Measurements from ENCODE around the gene HHATL. TPM values are rescaled to one million over a fixed set of nuclear protein-coding genes. Genes with fewer than 3 reads are reported as not detected.

Gene HHATL
- total RNA-seq, 1 experiment from 2014 or later, result 0.92 TPM

DNA sequence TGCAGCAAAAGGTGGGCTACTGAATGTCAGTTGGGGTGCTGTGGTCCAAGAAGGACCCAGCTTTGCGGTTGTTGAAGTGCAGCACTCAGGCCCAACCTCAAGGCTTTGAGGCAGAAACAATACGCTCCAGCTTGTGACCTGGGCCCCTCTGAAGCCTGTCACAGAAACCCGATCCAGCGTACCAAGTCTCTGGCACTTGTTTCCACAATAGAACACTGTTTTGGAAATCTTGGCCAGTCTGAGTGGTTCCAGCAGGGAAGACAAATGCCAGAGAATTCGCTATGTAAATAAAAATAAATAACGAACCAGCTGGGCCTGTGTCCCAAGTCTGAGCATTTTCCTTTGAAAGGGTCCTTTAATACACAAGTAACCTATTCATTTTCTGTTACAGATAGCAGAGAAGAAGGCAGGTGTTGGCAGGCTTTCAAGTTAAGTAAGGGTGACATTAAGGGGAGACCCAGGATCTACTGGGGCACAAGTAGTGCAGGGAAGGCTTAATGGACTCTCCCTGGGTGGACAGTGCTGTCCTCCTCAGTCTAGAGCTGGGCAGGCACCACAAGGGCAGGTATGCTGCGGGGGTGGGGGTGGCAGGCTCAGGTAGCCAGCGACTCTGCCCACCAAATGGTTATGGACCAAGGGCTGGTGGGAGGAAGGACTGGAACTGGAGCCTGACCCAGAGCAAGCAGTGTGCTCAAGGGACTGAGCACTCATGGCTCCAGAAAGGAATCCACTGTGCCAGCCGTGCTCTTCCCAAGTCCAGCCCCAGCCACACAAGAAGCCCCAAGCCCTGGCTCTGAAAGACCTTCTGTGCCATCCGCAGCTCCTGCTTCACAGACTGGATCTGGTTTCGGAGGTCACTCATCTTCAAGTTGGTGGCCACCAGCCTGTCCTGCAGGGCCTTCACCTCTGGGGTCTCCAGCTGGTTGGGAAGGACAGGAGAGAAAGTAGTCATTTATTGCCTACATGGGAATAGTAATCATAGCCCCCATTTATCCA, 44.2 kb upstream of the HHATL start:
- ChIA-PET CTCF (interaction anchor here (1.2 to 4.9 kb wide), 12 partner anchors 9 to 517 kb away, joined by 3 to 49 read pairs (median 18); no protein-coding TSS in a partner anchor), POLR2A (interaction anchor here (1.0 kb wide), 1 partner anchor 99 kb away, joined by 4 read pairs; no protein-coding TSS in a partner anchor)
- TF ChIP-seq, protein P1, sequence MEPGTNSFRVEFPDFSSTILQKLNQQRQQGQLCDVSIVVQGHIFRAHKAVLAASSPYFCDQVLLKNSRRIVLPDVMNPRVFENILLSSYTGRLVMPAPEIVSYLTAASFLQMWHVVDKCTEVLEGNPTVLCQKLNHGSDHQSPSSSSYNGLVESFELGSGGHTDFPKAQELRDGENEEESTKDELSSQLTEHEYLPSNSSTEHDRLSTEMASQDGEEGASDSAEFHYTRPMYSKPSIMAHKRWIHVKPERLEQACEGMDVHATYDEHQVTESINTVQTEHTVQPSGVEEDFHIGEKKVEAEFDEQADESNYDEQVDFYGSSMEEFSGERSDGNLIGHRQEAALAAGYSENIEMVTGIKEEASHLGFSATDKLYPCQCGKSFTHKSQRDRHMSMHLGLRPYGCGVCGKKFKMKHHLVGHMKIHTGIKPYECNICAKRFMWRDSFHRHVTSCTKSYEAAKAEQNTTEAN (CRISPR knock-in tag; IDR thresholded peaks at IDR 0.05), result no peak
- TF ChIP-seq, protein P2, sequence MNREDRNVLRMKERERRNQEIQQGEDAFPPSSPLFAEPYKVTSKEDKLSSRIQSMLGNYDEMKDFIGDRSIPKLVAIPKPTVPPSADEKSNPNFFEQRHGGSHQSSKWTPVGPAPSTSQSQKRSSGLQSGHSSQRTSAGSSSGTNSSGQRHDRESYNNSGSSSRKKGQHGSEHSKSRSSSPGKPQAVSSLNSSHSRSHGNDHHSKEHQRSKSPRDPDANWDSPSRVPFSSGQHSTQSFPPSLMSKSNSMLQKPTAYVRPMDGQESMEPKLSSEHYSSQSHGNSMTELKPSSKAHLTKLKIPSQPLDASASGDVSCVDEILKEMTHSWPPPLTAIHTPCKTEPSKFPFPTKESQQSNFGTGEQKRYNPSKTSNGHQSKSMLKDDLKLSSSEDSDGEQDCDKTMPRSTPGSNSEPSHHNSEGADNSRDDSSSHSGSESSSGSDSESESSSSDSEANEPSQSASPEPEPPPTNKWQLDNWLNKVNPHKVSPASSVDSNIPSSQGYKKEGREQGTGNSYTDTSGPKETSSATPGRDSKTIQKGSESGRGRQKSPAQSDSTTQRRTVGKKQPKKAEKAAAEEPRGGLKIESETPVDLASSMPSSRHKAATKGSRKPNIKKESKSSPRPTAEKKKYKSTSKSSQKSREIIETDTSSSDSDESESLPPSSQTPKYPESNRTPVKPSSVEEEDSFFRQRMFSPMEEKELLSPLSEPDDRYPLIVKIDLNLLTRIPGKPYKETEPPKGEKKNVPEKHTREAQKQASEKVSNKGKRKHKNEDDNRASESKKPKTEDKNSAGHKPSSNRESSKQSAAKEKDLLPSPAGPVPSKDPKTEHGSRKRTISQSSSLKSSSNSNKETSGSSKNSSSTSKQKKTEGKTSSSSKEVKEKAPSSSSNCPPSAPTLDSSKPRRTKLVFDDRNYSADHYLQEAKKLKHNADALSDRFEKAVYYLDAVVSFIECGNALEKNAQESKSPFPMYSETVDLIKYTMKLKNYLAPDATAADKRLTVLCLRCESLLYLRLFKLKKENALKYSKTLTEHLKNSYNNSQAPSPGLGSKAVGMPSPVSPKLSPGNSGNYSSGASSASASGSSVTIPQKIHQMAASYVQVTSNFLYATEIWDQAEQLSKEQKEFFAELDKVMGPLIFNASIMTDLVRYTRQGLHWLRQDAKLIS (CRISPR knock-in tag; IDR thresholded peaks at IDR 0.05; ENCODE audit: borderline replicate concordance), result no peak
- TF ChIP-seq ZNF317 (CRISPR knock-in tag; IDR thresholded peaks at IDR 0.05; ENCODE audit: borderline replicate concordance, low read depth) (no peak), ESRRA (CRISPR knock-in tag; IDR thresholded peaks at IDR 0.05; ENCODE audit: borderline replicate concordance) (no peak), ZNF121 (CRISPR knock-in tag; IDR thresholded peaks at IDR 0.05) (no peak), NR2C2 (CRISPR knock-in tag; IDR thresholded peaks at IDR 0.05) (no peak)
- TF ChIP-seq, protein P3, sequence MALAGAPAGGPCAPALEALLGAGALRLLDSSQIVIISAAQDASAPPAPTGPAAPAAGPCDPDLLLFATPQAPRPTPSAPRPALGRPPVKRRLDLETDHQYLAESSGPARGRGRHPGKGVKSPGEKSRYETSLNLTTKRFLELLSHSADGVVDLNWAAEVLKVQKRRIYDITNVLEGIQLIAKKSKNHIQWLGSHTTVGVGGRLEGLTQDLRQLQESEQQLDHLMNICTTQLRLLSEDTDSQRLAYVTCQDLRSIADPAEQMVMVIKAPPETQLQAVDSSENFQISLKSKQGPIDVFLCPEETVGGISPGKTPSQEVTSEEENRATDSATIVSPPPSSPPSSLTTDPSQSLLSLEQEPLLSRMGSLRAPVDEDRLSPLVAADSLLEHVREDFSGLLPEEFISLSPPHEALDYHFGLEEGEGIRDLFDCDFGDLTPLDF (CRISPR knock-in tag; IDR thresholded peaks at IDR 0.05), result no peak
- TF ChIP-seq, protein P4, sequence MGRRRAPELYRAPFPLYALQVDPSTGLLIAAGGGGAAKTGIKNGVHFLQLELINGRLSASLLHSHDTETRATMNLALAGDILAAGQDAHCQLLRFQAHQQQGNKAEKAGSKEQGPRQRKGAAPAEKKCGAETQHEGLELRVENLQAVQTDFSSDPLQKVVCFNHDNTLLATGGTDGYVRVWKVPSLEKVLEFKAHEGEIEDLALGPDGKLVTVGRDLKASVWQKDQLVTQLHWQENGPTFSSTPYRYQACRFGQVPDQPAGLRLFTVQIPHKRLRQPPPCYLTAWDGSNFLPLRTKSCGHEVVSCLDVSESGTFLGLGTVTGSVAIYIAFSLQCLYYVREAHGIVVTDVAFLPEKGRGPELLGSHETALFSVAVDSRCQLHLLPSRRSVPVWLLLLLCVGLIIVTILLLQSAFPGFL (CRISPR knock-in tag; IDR thresholded peaks at IDR 0.05; ENCODE audit: borderline replicate concordance), result no peak
- H3K36me3 Mint-ChIP-seq, result no peaks in the 10 kb centered on the region
- H3K4me3 Mint-ChIP-seq, result no peak overlapping the region
- DNase-seq (ENCODE audit: low spot score) (no peak), ATAC-seq (no peak)
- no peak overlapping the region for H3K27ac Mint-ChIP-seq
- H3K9me3 Mint-ChIP-seq, result no peaks in the 10 kb centered on the region
- H3K27me3 Mint-ChIP-seq (ENCODE audit: low read depth), result no peaks in the 10 kb centered on the region
- H3K4me1 Mint-ChIP-seq, result peaks cover 26% of the 10 kb centered on the region

DNA sequence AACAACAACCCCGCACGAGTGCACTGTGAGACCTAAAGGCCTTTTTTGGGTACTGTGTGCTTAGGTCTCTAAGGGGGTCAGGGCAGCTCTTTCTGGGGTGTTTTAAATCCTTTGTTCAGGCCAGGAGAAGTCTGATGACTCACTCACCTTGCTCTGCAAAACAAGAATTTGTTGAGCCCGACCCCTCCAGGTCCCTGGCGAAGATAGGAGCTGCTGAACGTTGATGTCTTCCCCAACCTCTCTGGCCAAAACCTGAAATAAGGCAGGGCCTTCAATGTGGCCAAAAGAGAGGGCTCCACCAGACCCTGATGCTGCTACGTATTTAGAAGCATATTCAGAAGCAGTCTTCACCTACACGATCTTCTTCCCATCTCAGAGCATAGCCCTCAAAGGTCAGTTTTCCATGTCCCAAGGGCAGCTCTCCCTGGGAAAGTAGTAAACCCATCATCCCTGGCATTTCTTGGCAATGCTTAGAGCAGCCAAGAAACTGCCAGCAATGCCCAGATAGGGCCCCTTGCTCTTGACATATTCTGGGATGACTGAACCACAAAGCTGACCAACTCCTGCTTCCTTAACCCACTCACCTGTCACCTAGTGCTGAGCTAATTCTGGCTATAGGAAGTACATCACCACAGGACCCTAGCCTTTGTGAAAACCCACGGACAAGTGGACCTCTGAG, 43.3 kb upstream of the HHATL start:
- Mint-ChIP-seq H3K27me3 (ENCODE audit: low read depth) (no peaks in the 10 kb centered on the region), H3K4me3 (no peak overlapping the region), H3K27ac (no peak overlapping the region), H3K36me3 (no peaks in the 10 kb centered on the region), H3K4me1 (peaks cover 26% of the 10 kb centered on the region), H3K9me3 (no peaks in the 10 kb centered on the region)
- CTCF ChIA-PET, result interaction anchor here (0.6 to 4.9 kb wide), 15 partner anchors 10 to 741 kb away, joined by 3 to 49 read pairs (median 9); no protein-coding TSS in a partner anchor
- no peak for DNase-seq (ENCODE audit: low spot score)
- POLR2A ChIA-PET, result interaction anchor here (1.0 kb wide), 1 partner anchor 98 kb away, joined by 4 read pairs; no protein-coding TSS in a partner anchor
- ATAC-seq, result no peak
- TF ChIP-seq SMAD4 (CRISPR knock-in tag; IDR thresholded peaks at IDR 0.05) (no peak), ZNF232 (CRISPR knock-in tag; IDR thresholded peaks at IDR 0.05) (no peak), TEAD1 (CRISPR knock-in tag; IDR thresholded peaks at IDR 0.05) (no peak), SP1 (CRISPR knock-in tag; conservative IDR thresholded peaks at IDR 0.05) (no peak), HMGA2 (CRISPR knock-in tag; IDR thresholded peaks at IDR 0.05) (no peak), SOX15 (CRISPR knock-in tag; IDR thresholded peaks at IDR 0.05) (no peak), SMAD3 (CRISPR knock-in tag; IDR thresholded peaks at IDR 0.05; ENCODE audit: borderline replicate concordance) (no peak), CREM (CRISPR knock-in tag; IDR thresholded peaks at IDR 0.05) (no peak)
- TF ChIP-seq, protein P5, sequence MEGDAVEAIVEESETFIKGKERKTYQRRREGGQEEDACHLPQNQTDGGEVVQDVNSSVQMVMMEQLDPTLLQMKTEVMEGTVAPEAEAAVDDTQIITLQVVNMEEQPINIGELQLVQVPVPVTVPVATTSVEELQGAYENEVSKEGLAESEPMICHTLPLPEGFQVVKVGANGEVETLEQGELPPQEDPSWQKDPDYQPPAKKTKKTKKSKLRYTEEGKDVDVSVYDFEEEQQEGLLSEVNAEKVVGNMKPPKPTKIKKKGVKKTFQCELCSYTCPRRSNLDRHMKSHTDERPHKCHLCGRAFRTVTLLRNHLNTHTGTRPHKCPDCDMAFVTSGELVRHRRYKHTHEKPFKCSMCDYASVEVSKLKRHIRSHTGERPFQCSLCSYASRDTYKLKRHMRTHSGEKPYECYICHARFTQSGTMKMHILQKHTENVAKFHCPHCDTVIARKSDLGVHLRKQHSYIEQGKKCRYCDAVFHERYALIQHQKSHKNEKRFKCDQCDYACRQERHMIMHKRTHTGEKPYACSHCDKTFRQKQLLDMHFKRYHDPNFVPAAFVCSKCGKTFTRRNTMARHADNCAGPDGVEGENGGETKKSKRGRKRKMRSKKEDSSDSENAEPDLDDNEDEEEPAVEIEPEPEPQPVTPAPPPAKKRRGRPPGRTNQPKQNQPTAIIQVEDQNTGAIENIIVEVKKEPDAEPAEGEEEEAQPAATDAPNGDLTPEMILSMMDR (IDR thresholded peaks at IDR 0.05), result no peak
- TF ChIP-seq, protein P6, sequence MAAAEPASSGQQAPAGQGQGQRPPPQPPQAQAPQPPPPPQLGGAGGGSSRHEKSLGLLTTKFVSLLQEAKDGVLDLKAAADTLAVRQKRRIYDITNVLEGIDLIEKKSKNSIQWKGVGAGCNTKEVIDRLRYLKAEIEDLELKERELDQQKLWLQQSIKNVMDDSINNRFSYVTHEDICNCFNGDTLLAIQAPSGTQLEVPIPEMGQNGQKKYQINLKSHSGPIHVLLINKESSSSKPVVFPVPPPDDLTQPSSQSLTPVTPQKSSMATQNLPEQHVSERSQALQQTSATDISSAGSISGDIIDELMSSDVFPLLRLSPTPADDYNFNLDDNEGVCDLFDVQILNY (CRISPR knock-in tag; IDR thresholded peaks at IDR 0.05), result no peak
